22Rv1 (cell line): ENCODE measurements around the gene TOR1B.

Experiments
- CTCF ChIP-seq: fragments of 450-650 bp; IDR thresholded peaks from 2 replicates; pipeline ENCODE4 v1.5.1; 2017; ENCODE audit warnings: mild to moderate bottlenecking
- ZFX ChIP-seq: fragments of 450-650 bp; IDR thresholded peaks from 2 replicates; pipeline ENCODE4 v1.6.1; 2017; ENCODE audit warnings: antibody characterized with exemption, borderline replicate concordance

- TF ChIP-seq CTCF (no peak), ZFX (no peak)
These were observed at the start of gene TOR1B for GRCh38 chr9:129802833-129803675.
